PFSK-1 (cell line): ENCODE data around the gene SPTB.

Experiments used
- FOXP2 ChIP-seq: optimal IDR thresholded peaks from 2 replicates; pipeline ENCODE3; 2011; ENCODE audit warnings: borderline replicate concordance, control low read depth, inconsistent platforms; ENCODE audit not compliant: insufficient read depth; ENCODE audit errors: extremely low read length, extremely low read depth
- POLR2AphosphoS5 ChIP-seq: IDR thresholded peaks from 2 replicates; pipeline ENCODE4 v1.6.1; 2012; ENCODE audit warnings: low read depth, mild to moderate bottlenecking, control low read depth, low read length, moderate library complexity
- TF ChIP-seq, protein P1 (sequence below), 2 experiments: IDR thresholded peaks; 2 replicates each; pipeline versions ENCODE4 v1.6.1 to v1.8.0; 2011 to 2012; ENCODE audit warnings: low read depth in 2 of 2, low read length in 2 of 2, control low read depth in 1 of 2, inconsistent platforms in 1 of 2, mild to moderate bottlenecking in 1 of 2, moderate library complexity in 1 of 2; ENCODE audit not compliant: insufficient read depth in 1 of 2

DNA sequence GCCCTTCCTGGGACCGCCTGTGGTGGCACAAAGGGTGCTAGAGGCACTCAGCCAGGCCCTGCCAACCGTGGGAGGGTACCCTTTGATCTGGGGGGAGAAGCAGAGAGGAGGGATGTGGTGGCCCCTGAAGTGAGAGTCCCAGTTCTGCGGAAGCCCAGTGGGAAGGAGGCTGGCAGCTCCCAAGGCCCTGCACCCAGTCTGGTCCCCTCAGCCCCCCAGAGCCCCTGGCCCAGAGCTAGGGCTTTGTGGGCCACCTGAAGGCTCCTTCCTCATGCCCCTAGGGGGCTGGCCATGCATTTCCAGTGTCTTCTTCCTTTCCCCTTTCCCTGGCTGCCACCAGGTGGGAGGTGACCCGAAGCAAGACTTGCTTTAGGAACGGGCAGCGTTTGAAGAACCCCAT, 131.2 kb downstream of the SPTB start:
- TF ChIP-seq POLR2AphosphoS5 (no peak), FOXP2 (no peak)
- TF ChIP-seq, protein P1, sequence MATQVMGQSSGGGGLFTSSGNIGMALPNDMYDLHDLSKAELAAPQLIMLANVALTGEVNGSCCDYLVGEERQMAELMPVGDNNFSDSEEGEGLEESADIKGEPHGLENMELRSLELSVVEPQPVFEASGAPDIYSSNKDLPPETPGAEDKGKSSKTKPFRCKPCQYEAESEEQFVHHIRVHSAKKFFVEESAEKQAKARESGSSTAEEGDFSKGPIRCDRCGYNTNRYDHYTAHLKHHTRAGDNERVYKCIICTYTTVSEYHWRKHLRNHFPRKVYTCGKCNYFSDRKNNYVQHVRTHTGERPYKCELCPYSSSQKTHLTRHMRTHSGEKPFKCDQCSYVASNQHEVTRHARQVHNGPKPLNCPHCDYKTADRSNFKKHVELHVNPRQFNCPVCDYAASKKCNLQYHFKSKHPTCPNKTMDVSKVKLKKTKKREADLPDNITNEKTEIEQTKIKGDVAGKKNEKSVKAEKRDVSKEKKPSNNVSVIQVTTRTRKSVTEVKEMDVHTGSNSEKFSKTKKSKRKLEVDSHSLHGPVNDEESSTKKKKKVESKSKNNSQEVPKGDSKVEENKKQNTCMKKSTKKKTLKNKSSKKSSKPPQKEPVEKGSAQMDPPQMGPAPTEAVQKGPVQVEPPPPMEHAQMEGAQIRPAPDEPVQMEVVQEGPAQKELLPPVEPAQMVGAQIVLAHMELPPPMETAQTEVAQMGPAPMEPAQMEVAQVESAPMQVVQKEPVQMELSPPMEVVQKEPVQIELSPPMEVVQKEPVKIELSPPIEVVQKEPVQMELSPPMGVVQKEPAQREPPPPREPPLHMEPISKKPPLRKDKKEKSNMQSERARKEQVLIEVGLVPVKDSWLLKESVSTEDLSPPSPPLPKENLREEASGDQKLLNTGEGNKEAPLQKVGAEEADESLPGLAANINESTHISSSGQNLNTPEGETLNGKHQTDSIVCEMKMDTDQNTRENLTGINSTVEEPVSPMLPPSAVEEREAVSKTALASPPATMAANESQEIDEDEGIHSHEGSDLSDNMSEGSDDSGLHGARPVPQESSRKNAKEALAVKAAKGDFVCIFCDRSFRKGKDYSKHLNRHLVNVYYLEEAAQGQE (IDR thresholded peaks at IDR 0.05; ENCODE audit: insufficient read depth in 1 of 2, low read depth in 2 of 2, low read length in 2 of 2), result no peak
